GM10266 (cell line): ENCODE measurements around the gene CST2.
"Not testable (repeated sequence)": the region's sequence is repeated elsewhere in the genome, so short reads cannot be mapped to it uniquely, and the experiment has no call there.

ENCODE experiments used
- DNase-seq: peaks from one replicate; pipeline ENCODE4 v3.0.0; 2012; ENCODE audit errors: extremely low spot score
- CTCF ChIP-seq: IDR thresholded peaks from 2 replicates; pipeline ENCODE4 v1.5.1; 2012; ENCODE audit warnings: mild to moderate bottlenecking, low read depth; ENCODE audit not compliant: control insufficient read depth, insufficient read depth; ENCODE audit errors: missing control alignments

CST2 gene

GRCh38 chr20:23835716-23836115 lies 9.2 kb upstream of the CST2 start:
- no peak for DNase-seq
- no peak for TF ChIP-seq CTCF

GRCh38 chr20:23832775-23833513 lies 6.4 kb upstream of the CST2 start:
- no peak for TF ChIP-seq CTCF
- no peak for DNase-seq

GRCh38 chr20:23831961-23832360 lies 5.4 kb upstream of the CST2 start:
- DNase-seq = not testable (repeated sequence)

GRCh38 chr20:23823621-23824324 lies 2.8 kb downstream of the CST2 start:
- DNase-seq = no peak
- TF ChIP-seq CTCF = no peak

- no peak for DNase-seq
- no peak for TF ChIP-seq CTCF
Measured at GRCh38 chr20:23823111-23823510, 3.4 kb downstream of the CST2 start.

GRCh38 chr20:23820493-23820892 lies 6.0 kb downstream of the CST2 start:
- no peak for DNase-seq
- no peak for TF ChIP-seq CTCF

GRCh38 chr20:23811559-23811958 lies 15.0 kb downstream of the CST2 start:
- not testable (repeated sequence) for DNase-seq

- not testable (repeated sequence) for DNase-seq
Measured at GRCh38 chr20:23810349-23810748, 16.2 kb downstream of the CST2 start.

- no peak for DNase-seq
- no peak for TF ChIP-seq CTCF
Measured at GRCh38 chr20:23800865-23801264, 25.7 kb downstream of the CST2 start.
